GM21529 (cell line): ENCODE measurements around the gene CLEC4M.

Source experiments
- ATAC-seq: cut with Tn5 transposase; IDR thresholded peaks from one replicate; pipeline ENCODE4 v1.9.1; 2021; ENCODE audit not compliant: unreplicated experiment

Gene CLEC4M

GRCh38 chr19:7762719-7763293, at the start of gene CLEC4M:
Gene CLEC4M, plus strand, starts transcription at chr19:7763243. Its CDS starts 24 bp downstream, at chr19:7763267.
- ATAC-seq = no peak

- ATAC-seq = no peak
Measured at GRCh38 chr19:7715671-7716070, 47.4 kb upstream of the CLEC4M start.

GRCh38 chr19:7716762-7717161, 46.3 kb upstream of the CLEC4M start:
- no peak for ATAC-seq

- no peak for ATAC-seq
Measured at GRCh38 chr19:7718668-7719067, 44.4 kb upstream of the CLEC4M start.

GRCh38 chr19:7720351-7720750, 42.7 kb upstream of the CLEC4M start:
- no peak for ATAC-seq

GRCh38 chr19:7722231-7722651, 40.8 kb upstream of the CLEC4M start:
- ATAC-seq = peak; percentile 51

- ATAC-seq = no peak
Measured at GRCh38 chr19:7725791-7726190, 37.3 kb upstream of the CLEC4M start.

- ATAC-seq = no peak
Measured at GRCh38 chr19:7729211-7729610, 33.8 kb upstream of the CLEC4M start.

GRCh38 chr19:7729831-7730285, 33.2 kb upstream of the CLEC4M start:
- no peak for ATAC-seq

- no peak for ATAC-seq
Measured at GRCh38 chr19:7730286-7731217, 32.5 kb upstream of the CLEC4M start.

- ATAC-seq = no peak
Measured at GRCh38 chr19:7731218-7731595, 31.8 kb upstream of the CLEC4M start.

GRCh38 chr19:7731615-7732014, 31.4 kb upstream of the CLEC4M start:
- ATAC-seq = no peak

GRCh38 chr19:7732045-7732444, 31.0 kb upstream of the CLEC4M start, which contains the start of gene CLEC4G:
Gene CLEC4G, minus strand, starts transcription at chr19:7732110. Its CDS starts 8 bp downstream, at chr19:7732102.
- no peak for ATAC-seq

GRCh38 chr19:7733376-7733775, 29.7 kb upstream of the CLEC4M start:
- no peak for ATAC-seq

- ATAC-seq = no peak
Measured at GRCh38 chr19:7734220-7735203, 28.5 kb upstream of the CLEC4M start.

- ATAC-seq = no peak
Measured at GRCh38 chr19:7736148-7736547, 26.9 kb upstream of the CLEC4M start.

- ATAC-seq = no peak
Measured at GRCh38 chr19:7737215-7737614, 25.8 kb upstream of the CLEC4M start.

- no peak for ATAC-seq
Measured at GRCh38 chr19:7738023-7738422, 25.0 kb upstream of the CLEC4M start.

- ATAC-seq = no peak
Measured at GRCh38 chr19:7739211-7739755, 23.8 kb upstream of the CLEC4M start.

GRCh38 chr19:7739801-7740681, 23.0 kb upstream of the CLEC4M start:
- no peak for ATAC-seq
